ENCODE measurements around the gene CCDC152. TPM values are rescaled to one million over a fixed set of nuclear protein-coding genes. Genes with fewer than 3 reads are reported as not detected.

Gene CCDC152
- total RNA-seq, 4 donors from 2014 or later = 0.40 to 0.66 (median 0.47) TPM

DNA sequence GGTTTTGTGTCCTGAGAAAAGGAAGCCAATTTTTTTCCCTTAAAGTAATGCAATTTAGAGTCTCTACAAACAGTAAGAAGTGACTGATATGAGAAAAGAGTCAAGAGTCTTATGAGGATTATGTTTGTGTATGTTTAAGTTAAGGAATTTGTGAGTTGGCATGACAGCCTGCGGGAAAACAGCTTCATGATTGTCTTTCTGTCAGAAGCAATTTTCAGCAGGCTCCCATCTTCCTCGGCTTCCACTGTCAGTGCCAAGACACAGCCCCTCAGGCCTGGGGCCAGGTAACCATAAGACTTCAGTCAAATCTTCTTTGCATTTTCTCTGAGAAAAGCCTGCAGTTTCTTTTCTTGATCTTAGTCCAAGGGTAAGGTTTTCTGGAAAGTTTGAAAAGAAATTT, 72.1 kb downstream of the CCDC152 start:
- intact Hi-C loops (cut with DNase I) = no loop called here
- no peaks in the 10 kb centered on the region for H3K36me3 ChIP-seq
- TF ChIP-seq POLR2A (IDR thresholded peaks at IDR 0.05; ENCODE audit: low read depth) (no peak), EP300 (IDR thresholded peaks at IDR 0.05) (no peak), POLR2AphosphoS5 (IDR thresholded peaks at IDR 0.05) (no peak)
- TF ChIP-seq, protein P1, sequence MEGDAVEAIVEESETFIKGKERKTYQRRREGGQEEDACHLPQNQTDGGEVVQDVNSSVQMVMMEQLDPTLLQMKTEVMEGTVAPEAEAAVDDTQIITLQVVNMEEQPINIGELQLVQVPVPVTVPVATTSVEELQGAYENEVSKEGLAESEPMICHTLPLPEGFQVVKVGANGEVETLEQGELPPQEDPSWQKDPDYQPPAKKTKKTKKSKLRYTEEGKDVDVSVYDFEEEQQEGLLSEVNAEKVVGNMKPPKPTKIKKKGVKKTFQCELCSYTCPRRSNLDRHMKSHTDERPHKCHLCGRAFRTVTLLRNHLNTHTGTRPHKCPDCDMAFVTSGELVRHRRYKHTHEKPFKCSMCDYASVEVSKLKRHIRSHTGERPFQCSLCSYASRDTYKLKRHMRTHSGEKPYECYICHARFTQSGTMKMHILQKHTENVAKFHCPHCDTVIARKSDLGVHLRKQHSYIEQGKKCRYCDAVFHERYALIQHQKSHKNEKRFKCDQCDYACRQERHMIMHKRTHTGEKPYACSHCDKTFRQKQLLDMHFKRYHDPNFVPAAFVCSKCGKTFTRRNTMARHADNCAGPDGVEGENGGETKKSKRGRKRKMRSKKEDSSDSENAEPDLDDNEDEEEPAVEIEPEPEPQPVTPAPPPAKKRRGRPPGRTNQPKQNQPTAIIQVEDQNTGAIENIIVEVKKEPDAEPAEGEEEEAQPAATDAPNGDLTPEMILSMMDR (IDR thresholded peaks at IDR 0.05) = no peak

DNA sequence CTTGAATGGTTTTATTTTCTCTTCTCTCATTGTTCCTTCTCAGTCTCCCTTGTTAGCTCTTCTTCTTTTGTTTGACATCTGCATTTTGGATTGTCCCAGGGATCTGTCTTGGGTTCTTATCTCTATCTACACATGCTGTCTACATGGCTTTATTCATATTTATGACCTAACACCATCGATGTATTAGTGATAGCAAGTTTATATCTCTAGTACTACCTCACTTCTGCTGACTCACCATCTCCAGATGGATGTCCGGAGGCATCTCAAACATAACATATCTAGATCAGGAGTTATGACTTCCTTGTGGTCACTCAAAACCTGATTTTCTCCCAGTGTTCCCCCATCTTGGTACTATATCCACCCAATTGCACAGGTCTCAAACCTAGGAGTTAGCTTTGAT, 74.3 kb downstream of the CCDC152 start:
- intact Hi-C loops (cut with DNase I) = no loop called here

More for the DNA sequence above, 72.1 kb downstream of the CCDC152 start:
- Histone ChIP-seq H3K4me1 (peaks cover 0 to 22% (median 7%) of the 10 kb centered on the region in 4 donors), H3K27ac (replicated peaks in 1 of 4) (no peak overlapping the region), H3K27me3 (no peaks in the 10 kb centered on the region), H3K9me3 (no peaks in the 10 kb centered on the region), H3K4me3 (no peak overlapping the region)
- WGBS = 33% methylated on average over 2 of the region's 2 CpGs
- no peak for DNase-seq (ENCODE audit: extremely low spot score)

DNA sequence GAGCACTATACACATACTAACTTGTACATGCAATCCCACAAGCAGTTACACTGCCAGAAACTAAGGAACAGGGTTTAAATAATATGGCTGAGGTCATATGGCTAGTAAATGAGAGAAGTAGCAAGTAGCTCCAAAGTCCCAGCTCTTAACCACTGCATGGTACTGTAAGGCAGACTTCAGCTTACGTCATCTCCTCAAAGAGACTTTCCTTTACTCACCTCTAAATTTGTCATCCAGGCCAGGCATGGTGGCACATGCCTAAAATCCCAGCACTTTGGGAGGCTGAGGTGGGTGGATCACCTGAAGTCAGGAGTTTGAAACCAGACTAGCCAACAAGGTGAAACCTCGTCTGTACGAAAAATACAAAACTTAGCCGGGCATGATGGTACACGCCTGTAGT, 75.4 kb downstream of the CCDC152 start:
- intact Hi-C loops (cut with DNase I) = no loop called here
- WGBS = 91% methylated on average over 5 of the region's 5 CpGs
- H3K9me3 ChIP-seq = no peaks in the 10 kb centered on the region

More for the DNA sequence above, 74.3 kb downstream of the CCDC152 start:
- TF ChIP-seq POLR2AphosphoS5 (IDR thresholded peaks at IDR 0.05) = no peak
- TF ChIP-seq, protein P1 (IDR thresholded peaks at IDR 0.05) = no peak
- TF ChIP-seq POLR2A (IDR thresholded peaks at IDR 0.05; ENCODE audit: low read depth) = no peak
- no peak for TF ChIP-seq EP300 (IDR thresholded peaks at IDR 0.05)
- 86% methylated on average over 2 of the region's 2 CpGs for WGBS
- no peak for DNase-seq (ENCODE audit: extremely low spot score)
- no peak overlapping the region for H3K27ac ChIP-seq (replicated peaks in 1 of 4)
- no peaks in the 10 kb centered on the region for H3K36me3 ChIP-seq
- peaks cover 0 to 18% (median 7%) of the 10 kb centered on the region in 4 donors for H3K4me1 ChIP-seq
- H3K9me3 ChIP-seq = no peaks in the 10 kb centered on the region
- H3K27me3 ChIP-seq = no peaks in the 10 kb centered on the region
- no peak overlapping the region for H3K4me3 ChIP-seq

DNA sequence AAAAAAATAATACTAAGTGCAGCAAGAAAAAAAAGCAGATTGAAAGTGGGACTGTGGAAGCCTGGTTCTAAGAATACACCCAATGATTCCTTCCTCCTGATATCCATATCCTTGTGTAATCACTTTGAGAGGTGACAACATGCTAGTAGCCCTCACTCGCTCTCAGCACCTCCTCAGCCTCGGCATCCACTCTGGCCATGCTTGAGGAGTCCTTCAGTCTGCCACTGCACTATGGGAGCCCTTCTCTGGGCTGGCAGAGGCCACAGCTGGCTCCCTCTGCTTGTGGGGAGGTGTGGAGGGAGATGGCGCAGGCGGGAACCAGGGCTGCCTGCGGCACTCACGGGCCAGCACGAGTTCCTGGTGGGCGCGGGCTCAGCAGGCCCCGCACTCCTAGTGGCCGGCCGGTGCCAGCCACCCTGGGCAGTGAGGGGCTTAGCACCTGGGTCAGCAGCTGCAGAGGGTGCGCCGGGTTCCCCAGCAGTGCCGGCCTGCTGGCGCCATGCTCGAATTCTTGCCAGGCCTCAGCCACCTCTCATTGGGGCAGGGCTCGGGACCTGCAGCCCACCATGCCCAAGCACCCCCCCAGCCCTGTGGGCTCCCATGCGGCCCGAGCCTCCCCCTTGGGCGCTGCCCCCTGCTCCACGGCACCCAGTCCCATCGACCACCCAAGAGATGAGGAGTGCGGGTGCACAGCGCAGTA, 79.6 kb downstream of the CCDC152 start:
- 93% methylated on average over 5 of the region's 25 CpGs for WGBS
- H3K36me3 ChIP-seq = no peaks in the 10 kb centered on the region
- H3K27ac ChIP-seq (replicated peaks in 1 of 4) = no peak overlapping the region
- H3K4me3 ChIP-seq = no peak overlapping the region
- no peak for DNase-seq (ENCODE audit: extremely low spot score)
- peaks cover 0 to 9% (median 5%) of the 10 kb centered on the region in 4 donors for H3K4me1 ChIP-seq
- no peak for TF ChIP-seq POLR2A (IDR thresholded peaks at IDR 0.05; ENCODE audit: low read depth)
- TF ChIP-seq, protein P1 (IDR thresholded peaks at IDR 0.05) = no peak
- no peak for TF ChIP-seq EP300 (IDR thresholded peaks at IDR 0.05)
- TF ChIP-seq POLR2AphosphoS5 (IDR thresholded peaks at IDR 0.05) = no peak
- intact Hi-C loops (cut with DNase I) = no loop called here
- no peaks in the 10 kb centered on the region for H3K9me3 ChIP-seq
- no peaks in the 10 kb centered on the region for H3K27me3 ChIP-seq

More for the DNA sequence above, 75.4 kb downstream of the CCDC152 start:
- DNase-seq (ENCODE audit: extremely low spot score) = no peak
- TF ChIP-seq EP300 (IDR thresholded peaks at IDR 0.05) = no peak
- TF ChIP-seq, protein P1 (IDR thresholded peaks at IDR 0.05) = no peak
- TF ChIP-seq POLR2AphosphoS5 (IDR thresholded peaks at IDR 0.05) = no peak
- TF ChIP-seq POLR2A (IDR thresholded peaks at IDR 0.05; ENCODE audit: low read depth) = no peak
- no peak overlapping the region for H3K27ac ChIP-seq (replicated peaks in 1 of 4)
- no peaks in the 10 kb centered on the region for H3K27me3 ChIP-seq
- H3K4me1 ChIP-seq = peaks cover 0 to 7% (median 1%) of the 10 kb centered on the region in 4 donors
- no peak overlapping the region for H3K4me3 ChIP-seq
- no peaks in the 10 kb centered on the region for H3K36me3 ChIP-seq

Data from esophagus muscularis mucosa (tissue), 4 donors.